Hepatocyte (in vitro differentiated cells): ENCODE data around the gene HILPDA. TPM values are rescaled to one million over a fixed set of nuclear protein-coding genes. Genes with fewer than 3 reads are reported as not detected.
A peak's percentile ranks its signal among the peaks of the same experiment; 100 is the strongest.

Source experiments
- DNase-seq: peaks from one replicate; pipeline ENCODE4 v3.0.0-alpha.2; 2016; ENCODE audit warnings: low spot score
- H2AFZ ChIP-seq: fragments of 200-600 bp; sonication (generic); 2 replicates; pipeline ENCODE4 v1.6.0; 2016; ENCODE audit warnings: antibody characterized with exemption, mild to moderate bottlenecking
- H3K27ac ChIP-seq: fragments of 200-600 bp; sonication (generic); 2 replicates; pipeline ENCODE4 v1.5.1; 2016; ENCODE audit warnings: mild to moderate bottlenecking
- H3K27me3 ChIP-seq: fragments of 200-600 bp; sonication (generic); 2 replicates; pipeline ENCODE4 v1.6.1; 2016
- H3K36me3 ChIP-seq: fragments of 200-600 bp; sonication (generic); replicated peaks from 2 replicates; pipeline ENCODE4 v1.5.1; 2016; ENCODE audit warnings: low read depth; ENCODE audit not compliant: insufficient read depth
- H3K4me1 ChIP-seq: fragments of 200-600 bp; sonication (generic); 2 replicates; pipeline ENCODE4 v1.5.1; 2016; ENCODE audit warnings: mild to moderate bottlenecking, moderate library complexity; ENCODE audit not compliant: insufficient read depth
- H3K4me2 ChIP-seq: fragments of 200-600 bp; sonication (generic); 2 replicates; pipeline ENCODE4 v1.6.0; 2016
- H3K4me3 ChIP-seq: fragments of 200-600 bp; sonication (generic); 2 replicates; pipeline ENCODE4 v1.5.1; 2016; ENCODE audit warnings: mild to moderate bottlenecking
- H3K79me2 ChIP-seq: fragments of 200-600 bp; sonication (generic); 2 replicates; pipeline ENCODE4 v1.6.0; 2017; ENCODE audit warnings: mild to moderate bottlenecking
- H3K9me2 ChIP-seq: fragments of 200-600 bp; sonication (generic); replicated peaks from 2 replicates; pipeline ENCODE4 v1.6.0; 2017; ENCODE audit warnings: mild to moderate bottlenecking; ENCODE audit not compliant: insufficient read depth
- H3K9me3 ChIP-seq: fragments of 200-600 bp; sonication (generic); 2 replicates; pipeline ENCODE4 v1.5.1; 2016; ENCODE audit warnings: low read depth, mild to moderate bottlenecking
- H4K20me1 ChIP-seq: fragments of 200-600 bp; sonication (generic); 2 replicates; pipeline ENCODE4 v1.6.0; 2016; ENCODE audit warnings: mild to moderate bottlenecking; ENCODE audit not compliant: insufficient read depth, poor library complexity, severe bottlenecking
- EZH2 ChIP-seq: fragments of 200-600 bp; sonication (generic); IDR thresholded peaks from 2 replicates; pipeline ENCODE4 v1.6.1; 2016; ENCODE audit warnings: antibody characterized with exemption, mild to moderate bottlenecking, borderline replicate concordance
- EZH2phosphoT487 ChIP-seq: fragments of 200-600 bp; sonication (generic); IDR thresholded peaks from one replicate; pipeline ENCODE4 v1.6.1; 2018; ENCODE audit warnings: antibody characterized with exemption, mild to moderate bottlenecking, low read depth, moderate library complexity; ENCODE audit not compliant: unreplicated experiment, severe bottlenecking
- WGBS: methylation state at CpG from one replicate; pipeline ENCODE4 v1.1.6; 2016; ENCODE audit warnings: low lambda C conversion rate; ENCODE audit errors: missing lambda C conversion rate; 5-methylcytosine and 5-hydroxymethylcytosine counted together
- polyA plus RNA-seq: library from polyadenylated mRNA; unstranded; fragments of >200 nt; fragmentation: Nextera tagmentation; extraction: Ambion mirVana; gene quantifications from 2 replicates; pipeline ENCODE4 v1.2.1, GENCODE V29; 2016
- total RNA-seq: library from RNA; depleted of rRNA; stranded (reverse); fragments of >200 nt; gene quantifications from 2 replicates; pipeline ENCODE4 v1.2.3, GENCODE V29; 2014
- TF ChIP-seq, protein P1 (sequence below): fragments of 200-600 bp; sonication (generic); IDR thresholded peaks from 2 replicates; pipeline ENCODE4 v1.5.1; 2016; ENCODE audit warnings: antibody characterized with exemption, mild to moderate bottlenecking; ENCODE audit not compliant: poor library complexity

Gene HILPDA, protein sequence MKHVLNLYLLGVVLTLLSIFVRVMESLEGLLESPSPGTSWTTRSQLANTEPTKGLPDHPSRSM
- total RNA-seq (16.5 and 18.0 TPM in 2 replicates), polyA plus RNA-seq (37.4 and 44.2 TPM in 2 replicates)

DNA sequence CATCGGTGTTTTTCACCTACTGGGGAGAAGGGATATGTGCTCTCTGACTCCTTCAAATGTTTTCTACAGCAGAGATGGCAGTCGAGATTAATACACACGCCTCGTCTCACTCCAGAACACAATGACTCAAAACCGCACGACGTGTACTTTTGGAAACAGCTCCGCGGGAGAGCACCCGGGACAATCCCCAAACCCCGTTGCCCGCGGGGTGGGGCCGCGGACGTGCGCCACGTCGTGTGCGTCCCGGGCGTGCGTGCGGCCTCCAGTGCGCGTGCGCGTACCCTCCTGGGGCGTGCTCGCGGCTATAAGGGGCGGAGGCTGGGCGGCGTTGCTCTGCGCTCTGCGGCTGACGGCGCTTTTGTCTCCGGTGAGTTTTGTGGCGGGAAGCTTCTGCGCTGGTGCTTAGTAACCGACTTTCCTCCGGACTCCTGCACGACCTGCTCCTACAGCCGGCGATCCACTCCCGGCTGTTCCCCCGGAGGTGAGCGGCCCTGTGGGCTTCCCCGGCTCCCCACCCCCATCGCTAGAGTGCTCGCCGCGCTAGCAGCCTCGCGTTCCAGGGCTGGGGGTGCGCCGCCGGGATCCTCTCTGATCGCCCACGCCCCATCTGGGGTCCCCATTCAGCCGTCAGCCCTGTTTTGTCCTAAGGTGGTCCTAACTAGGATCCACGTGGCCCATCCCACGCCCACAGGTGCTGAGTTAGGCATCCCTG is at the start of gene HILPDA:
TSS of gene HILPDA (plus strand) at position 336 of the 712 bp plus-strand sequence. CDS start 1,391 bp downstream, outside the sequence.
- no peaks in the 10 kb centered on the region for H3K9me3 ChIP-seq
- no peaks in the 10 kb centered on the region for H4K20me1 ChIP-seq
- no peaks in the 10 kb centered on the region for H3K27me3 ChIP-seq
- peaks cover 45% of the 10 kb centered on the region for H3K79me2 ChIP-seq
- no peaks in the 10 kb centered on the region for H3K36me3 ChIP-seq
- peak; percentile 95 for DNase-seq
- TF ChIP-seq, protein P1, sequence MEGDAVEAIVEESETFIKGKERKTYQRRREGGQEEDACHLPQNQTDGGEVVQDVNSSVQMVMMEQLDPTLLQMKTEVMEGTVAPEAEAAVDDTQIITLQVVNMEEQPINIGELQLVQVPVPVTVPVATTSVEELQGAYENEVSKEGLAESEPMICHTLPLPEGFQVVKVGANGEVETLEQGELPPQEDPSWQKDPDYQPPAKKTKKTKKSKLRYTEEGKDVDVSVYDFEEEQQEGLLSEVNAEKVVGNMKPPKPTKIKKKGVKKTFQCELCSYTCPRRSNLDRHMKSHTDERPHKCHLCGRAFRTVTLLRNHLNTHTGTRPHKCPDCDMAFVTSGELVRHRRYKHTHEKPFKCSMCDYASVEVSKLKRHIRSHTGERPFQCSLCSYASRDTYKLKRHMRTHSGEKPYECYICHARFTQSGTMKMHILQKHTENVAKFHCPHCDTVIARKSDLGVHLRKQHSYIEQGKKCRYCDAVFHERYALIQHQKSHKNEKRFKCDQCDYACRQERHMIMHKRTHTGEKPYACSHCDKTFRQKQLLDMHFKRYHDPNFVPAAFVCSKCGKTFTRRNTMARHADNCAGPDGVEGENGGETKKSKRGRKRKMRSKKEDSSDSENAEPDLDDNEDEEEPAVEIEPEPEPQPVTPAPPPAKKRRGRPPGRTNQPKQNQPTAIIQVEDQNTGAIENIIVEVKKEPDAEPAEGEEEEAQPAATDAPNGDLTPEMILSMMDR: no peak
- TF ChIP-seq EZH2phosphoT487: no peak
- TF ChIP-seq EZH2: no peak
- peak within 1 kb of the TSS; percentile 88 for H3K4me3 ChIP-seq
- H2AFZ ChIP-seq: peak within 1 kb of the TSS; percentile 59
- no peaks in the 10 kb centered on the region for H3K9me2 ChIP-seq
- H3K4me1 ChIP-seq: peaks cover 24% of the 10 kb centered on the region
- H3K27ac ChIP-seq: peak within 1 kb of the TSS; percentile 99
- H3K4me2 ChIP-seq: peak within 1 kb of the TSS; percentile 94
- 1% methylated on average over 63 of the region's 64 CpGs for WGBS

DNA sequence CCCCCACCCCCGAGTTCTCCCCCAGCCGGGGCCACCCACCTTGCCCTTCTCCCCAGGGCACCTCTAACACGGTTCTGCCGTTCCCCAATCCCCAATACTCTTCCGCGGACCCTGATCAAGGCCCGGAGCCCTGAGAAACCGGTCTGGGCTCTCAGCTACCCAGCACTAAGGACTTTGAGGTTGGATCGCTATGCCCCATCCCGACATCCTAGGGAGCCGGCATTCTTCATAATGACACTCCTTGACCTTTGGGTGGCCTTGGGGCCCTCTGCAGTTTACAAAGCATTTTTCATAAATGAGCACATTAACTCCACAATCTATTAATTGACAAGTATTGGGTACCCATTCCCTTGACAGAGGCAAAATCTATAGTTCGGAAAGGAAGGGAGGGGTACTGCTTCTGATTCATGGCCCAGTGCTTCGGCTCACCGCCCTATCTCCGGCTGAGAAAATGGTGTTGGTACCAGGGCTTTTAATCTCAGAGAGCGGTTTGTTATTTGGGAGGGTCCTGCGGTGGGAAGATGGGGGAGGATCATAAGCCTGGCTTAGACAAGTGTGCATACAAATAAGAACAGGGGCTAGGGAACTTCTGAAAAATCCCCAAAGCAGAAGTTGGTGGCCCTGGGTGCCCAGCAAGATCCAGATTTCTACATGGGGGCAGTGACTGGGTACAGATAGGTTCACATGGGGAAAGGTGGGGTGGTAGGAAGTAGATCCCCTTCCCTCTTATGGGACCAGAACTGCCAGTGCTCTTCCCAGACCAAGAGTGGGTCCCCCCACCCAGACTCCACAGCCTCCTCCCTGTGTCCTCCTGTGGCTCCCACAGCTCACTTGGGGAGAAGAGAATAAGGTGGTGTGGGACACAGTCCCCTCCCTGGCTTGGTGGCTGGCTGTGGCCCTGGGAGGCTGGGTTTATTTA is 49.1 kb upstream of the HILPDA start:
- Histone ChIP-seq H3K4me1 (peaks cover 42% of the 10 kb centered on the region), H3K27me3 (no peaks in the 10 kb centered on the region), H3K27ac (no peak overlapping the region), H3K9me3 (no peaks in the 10 kb centered on the region), H2AFZ (no peak overlapping the region), H3K4me2 (peak overlapping the region; percentile 97), H3K4me3 (no peak overlapping the region), H3K9me2 (no peaks in the 10 kb centered on the region), H4K20me1 (peaks cover 4% of the 10 kb centered on the region), H3K79me2 (peaks cover 11% of the 10 kb centered on the region), H3K36me3 (no peaks in the 10 kb centered on the region)
- TF ChIP-seq EZH2phosphoT487 (no peak), EZH2 (no peak)
- TF ChIP-seq, protein P1: no peak
- 42% methylated on average over 15 of the region's 17 CpGs for WGBS
- no peak for DNase-seq

DNA sequence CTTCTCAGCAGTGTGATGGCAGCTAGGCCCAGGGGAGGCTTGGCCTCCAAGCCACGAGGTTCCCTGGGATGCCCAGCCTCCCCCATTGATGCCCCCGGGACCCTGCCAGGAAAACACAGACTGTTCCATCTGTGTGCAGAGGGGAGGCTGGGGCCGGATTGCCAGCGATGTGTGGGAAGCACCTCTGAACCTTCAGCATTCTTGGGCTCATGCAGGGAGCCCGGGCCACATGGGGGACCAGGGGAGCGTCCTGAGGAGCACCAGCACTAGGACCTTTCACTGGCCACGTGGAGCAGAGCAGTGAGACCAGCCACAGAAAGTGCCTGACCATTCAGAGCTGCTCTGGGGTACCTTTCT is 48.5 kb upstream of the HILPDA start:
- no peak for DNase-seq
- H3K9me3 ChIP-seq: no peaks in the 10 kb centered on the region
- H3K27me3 ChIP-seq: no peaks in the 10 kb centered on the region
- H3K36me3 ChIP-seq: no peaks in the 10 kb centered on the region
- TF ChIP-seq, protein P1: no peak
- TF ChIP-seq EZH2phosphoT487: no peak
- TF ChIP-seq EZH2: no peak
- peaks cover 11% of the 10 kb centered on the region for H3K79me2 ChIP-seq
- WGBS: 89% methylated on average over 7 of the region's 7 CpGs
- H4K20me1 ChIP-seq: peaks cover 4% of the 10 kb centered on the region
- no peak overlapping the region for H2AFZ ChIP-seq
- no peaks in the 10 kb centered on the region for H3K9me2 ChIP-seq
- no peak overlapping the region for H3K4me2 ChIP-seq
- H3K4me1 ChIP-seq: peaks cover 42% of the 10 kb centered on the region
- H3K27ac ChIP-seq: no peak overlapping the region
- H3K4me3 ChIP-seq: no peak overlapping the region
